Urinary bladder (tissue), 4 donors: ENCODE data around the gene UFD1. TPM values are rescaled to one million over a fixed set of nuclear protein-coding genes. Genes with fewer than 3 reads are reported as not detected.

ENCODE experiments used
- DNase-seq: peaks from one replicate; pipeline ENCODE4 v3.0.0-alpha.2; 2015; ENCODE audit errors: extremely low spot score
- H3K27ac ChIP-seq: one replicate; pipeline ENCODE4 v1.5.1; 2013; ENCODE audit warnings: low read depth, mild to moderate bottlenecking, moderate library complexity
- H3K36me3 ChIP-seq: one replicate; pipeline ENCODE4 v1.6.1; 2013; ENCODE audit warnings: mild to moderate bottlenecking, moderate library complexity; ENCODE audit not compliant: insufficient read depth
- H3K4me1 ChIP-seq: one replicate; pipeline ENCODE4 v1.6.1; 2013; ENCODE audit warnings: mild to moderate bottlenecking, moderate library complexity; ENCODE audit not compliant: insufficient read depth
- H3K4me3 ChIP-seq: one replicate; pipeline ENCODE4 v1.5.1; 2013; ENCODE audit warnings: low read depth, low read length
- WGBS: extraction: QIAGEN DNeasy Blood & Tissue Kit; methylation state at CpG from one replicate; pipeline ENCODE4 v1.1.7; 2013; 5-methylcytosine and 5-hydroxymethylcytosine counted together
- polyA plus RNA-seq: library from polyadenylated mRNA; stranded (reverse); fragments of 200-250 nt; gene quantifications from one replicate; pipeline ENCODE4 v1.2.3, GENCODE V29; 2013
- total RNA-seq: library from RNA; depleted of rRNA; stranded (reverse); fragments of >200 nt; gene quantifications from one replicate; pipeline ENCODE4 v1.2.3, GENCODE V29; 2014
- donor health status: healthy with polysubstance abuse.
- donor health status: healthy.

Gene UFD1
- total and polyA plus RNA-seq, 2 donors, result 32.6 to 69.8 TPM

DNA sequence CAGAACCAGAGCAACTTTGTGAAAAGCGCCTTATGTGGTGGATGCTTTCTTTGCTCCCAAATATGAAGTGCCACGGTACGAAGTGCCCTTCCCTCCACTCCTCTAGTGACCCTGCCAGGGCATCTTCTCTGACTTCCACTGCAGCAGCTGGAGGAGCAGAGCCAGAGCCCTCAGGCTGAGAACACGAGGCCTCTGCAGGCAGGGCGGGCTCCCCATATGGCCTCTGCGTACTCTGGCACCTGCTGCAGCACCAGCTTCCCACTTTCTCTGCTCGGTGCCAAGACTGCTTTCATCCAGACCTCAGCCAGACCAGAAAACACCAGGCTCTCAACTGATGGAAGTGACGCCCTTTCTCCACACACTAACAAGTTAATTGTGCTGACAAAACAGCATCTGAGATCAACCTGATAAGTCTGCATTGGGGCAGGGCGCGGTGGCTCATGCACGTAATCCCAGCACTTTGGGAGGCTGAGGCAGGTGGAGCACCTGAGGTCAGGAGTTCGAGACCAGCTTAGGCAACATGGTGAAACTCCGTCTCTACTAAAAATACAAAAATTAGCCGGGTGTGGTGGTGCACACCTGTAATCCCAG is 12.8 kb downstream of the UFD1 start:
- 92% methylated on average over 14 of the region's 14 CpGs for WGBS
- H3K27ac ChIP-seq, result no peak overlapping the region
- H3K4me1 ChIP-seq, result no peaks in the 10 kb centered on the region
- no peak overlapping the region for H3K4me3 ChIP-seq
- peaks cover 16% of the 10 kb centered on the region for H3K36me3 ChIP-seq
- no peak for DNase-seq

DNA sequence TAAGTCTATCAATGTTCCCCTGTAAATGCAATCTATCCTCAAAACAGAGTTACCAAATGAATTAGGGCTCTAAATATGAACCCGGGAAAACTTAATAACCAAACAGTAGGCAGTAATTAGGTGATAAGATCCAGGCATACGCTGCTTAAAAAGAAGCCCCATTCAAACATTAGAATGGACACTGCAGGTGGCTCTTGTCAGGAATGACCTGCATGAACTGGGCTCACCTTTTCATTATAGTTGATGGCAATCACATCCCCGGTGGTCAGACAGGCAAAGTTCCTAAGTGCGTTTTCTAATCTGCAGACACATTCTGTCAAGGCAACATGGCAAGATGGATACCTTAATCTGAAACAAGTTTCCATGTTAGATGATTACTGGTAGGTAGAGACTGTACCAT is 14.0 kb downstream of the UFD1 start:
- H3K4me1 ChIP-seq, result no peaks in the 10 kb centered on the region
- WGBS, result 89% methylated on average over 4 of the region's 4 CpGs
- peaks cover 16% of the 10 kb centered on the region for H3K36me3 ChIP-seq
- no peak for DNase-seq
- H3K4me3 ChIP-seq, result no peak overlapping the region
- no peak overlapping the region for H3K27ac ChIP-seq

DNA sequence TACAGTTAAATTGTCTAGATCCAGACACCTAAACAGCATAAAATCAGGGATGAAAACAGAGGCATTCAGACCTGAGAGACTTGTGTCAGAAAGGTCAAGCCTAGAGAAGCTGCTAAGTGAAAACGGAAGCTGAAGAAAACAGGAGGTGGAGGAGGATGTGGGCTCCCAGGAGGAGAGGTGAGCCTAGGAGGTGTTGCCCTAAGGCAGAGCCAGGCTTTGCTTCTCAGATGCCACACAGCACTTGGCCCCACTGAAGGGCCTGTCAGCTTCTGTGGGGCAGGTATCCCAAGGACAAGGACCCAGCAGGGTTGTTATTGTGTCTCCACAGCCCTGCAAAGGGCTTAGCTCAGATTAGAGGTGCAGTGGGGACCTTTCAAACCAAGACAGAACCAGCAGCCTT is 14.4 kb downstream of the UFD1 start:
- H3K27ac ChIP-seq, result no peak overlapping the region
- no peaks in the 10 kb centered on the region for H3K4me1 ChIP-seq
- 71% methylated on average over 1 of the region's 1 CpG for WGBS
- H3K4me3 ChIP-seq, result no peak overlapping the region
- peaks cover 12% of the 10 kb centered on the region for H3K36me3 ChIP-seq
- DNase-seq, result no peak

DNA sequence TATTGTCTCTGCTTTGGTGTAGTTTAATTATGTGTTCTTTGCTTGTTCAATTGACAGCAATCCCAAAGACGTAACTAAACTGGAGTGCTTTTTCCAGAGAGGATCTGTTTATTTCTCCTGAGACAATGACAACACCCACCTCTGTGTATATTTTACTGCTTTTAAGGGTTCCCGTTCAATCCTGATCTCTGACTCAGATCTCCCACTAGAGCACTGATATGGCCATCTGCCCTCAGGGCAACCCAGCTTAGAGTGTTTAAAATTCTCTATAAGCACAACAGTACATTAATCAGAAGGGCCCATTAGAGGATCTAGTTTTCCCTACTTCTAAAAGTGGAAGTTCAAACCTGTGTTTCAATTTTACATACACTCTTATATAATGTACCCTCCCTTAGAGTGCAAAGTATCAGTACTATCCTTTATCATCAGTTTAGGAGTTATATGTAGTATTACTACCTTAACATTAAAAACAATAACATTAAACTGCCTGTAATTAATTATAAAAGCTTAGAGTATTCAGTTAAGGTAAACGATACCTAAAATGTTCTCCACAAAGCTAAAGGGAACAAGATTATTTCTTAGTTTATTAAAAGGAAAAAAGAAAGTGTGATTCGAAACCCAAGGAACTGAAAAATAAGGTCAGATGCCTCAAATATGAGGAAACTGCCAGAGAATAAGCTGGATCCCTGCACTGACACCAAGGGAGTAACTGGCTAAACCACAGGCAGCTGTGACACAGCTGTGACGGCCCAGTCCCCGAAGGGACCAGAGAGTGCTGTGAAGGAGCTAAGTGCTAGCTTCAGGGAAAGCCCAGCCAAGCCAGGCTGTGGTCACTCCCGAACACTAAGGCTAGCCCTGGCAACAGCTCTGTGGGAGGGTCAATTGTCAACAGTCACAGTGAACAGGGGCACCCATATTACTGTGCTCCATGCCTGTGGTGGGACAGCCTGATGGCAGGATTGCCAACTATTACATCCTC is 15.2 kb downstream of the UFD1 start:
- 77% methylated on average over 7 of the region's 7 CpGs for WGBS
- Histone ChIP-seq H3K4me3 (no peak overlapping the region), H3K27ac (no peak overlapping the region), H3K36me3 (peaks cover 7% of the 10 kb centered on the region), H3K4me1 (no peaks in the 10 kb centered on the region)
- no peak for DNase-seq

DNA sequence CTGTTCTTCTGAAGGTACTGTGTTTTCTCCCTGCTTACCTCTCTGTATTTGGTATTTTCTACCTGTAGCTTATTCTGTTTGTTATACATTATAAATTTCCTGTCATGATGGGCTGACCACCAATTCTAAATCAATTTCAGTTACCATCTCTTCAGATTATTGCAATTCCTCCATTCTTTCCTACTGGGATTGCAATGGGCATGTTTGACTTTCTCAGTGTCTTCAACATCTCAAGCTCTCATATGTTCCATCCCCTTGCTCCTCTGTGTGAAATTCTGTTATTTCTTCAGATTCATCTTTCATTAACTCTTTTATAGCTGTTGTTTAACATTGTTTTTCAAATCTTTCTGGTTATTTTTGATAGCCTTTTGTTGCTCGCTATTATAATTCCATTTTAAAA is 16.0 kb downstream of the UFD1 start:
- Histone ChIP-seq H3K36me3 (peaks cover 7% of the 10 kb centered on the region), H3K4me3 (no peak overlapping the region), H3K4me1 (no peaks in the 10 kb centered on the region), H3K27ac (no peak overlapping the region)
- 95% methylated on average over 1 of the region's 1 CpG for WGBS
- DNase-seq, result no peak

DNA sequence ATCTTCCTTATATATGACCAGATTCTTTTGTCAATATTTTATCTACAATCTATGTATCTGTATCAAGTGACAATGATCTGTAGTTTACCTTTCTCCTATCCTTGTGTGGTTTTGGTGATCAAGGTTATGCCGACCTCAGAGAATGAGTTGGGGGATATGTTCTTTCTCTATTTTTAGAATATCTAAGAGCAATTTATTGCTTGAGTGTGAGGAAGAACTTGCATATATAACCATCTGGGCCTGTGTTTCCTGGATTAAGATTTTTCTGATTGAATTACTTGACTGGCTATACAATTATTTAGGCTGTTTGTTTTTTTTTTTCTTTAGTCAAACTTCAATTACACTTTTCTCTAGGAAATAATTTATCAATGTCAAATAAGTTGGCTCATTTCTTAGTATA is 17.5 kb downstream of the UFD1 start:
- H3K4me3 ChIP-seq, result no peak overlapping the region
- 86% methylated on average over 1 of the region's 1 CpG for WGBS
- H3K36me3 ChIP-seq, result peaks cover 3% of the 10 kb centered on the region
- no peak for DNase-seq
- no peak overlapping the region for H3K27ac ChIP-seq
- H3K4me1 ChIP-seq, result no peaks in the 10 kb centered on the region

DNA sequence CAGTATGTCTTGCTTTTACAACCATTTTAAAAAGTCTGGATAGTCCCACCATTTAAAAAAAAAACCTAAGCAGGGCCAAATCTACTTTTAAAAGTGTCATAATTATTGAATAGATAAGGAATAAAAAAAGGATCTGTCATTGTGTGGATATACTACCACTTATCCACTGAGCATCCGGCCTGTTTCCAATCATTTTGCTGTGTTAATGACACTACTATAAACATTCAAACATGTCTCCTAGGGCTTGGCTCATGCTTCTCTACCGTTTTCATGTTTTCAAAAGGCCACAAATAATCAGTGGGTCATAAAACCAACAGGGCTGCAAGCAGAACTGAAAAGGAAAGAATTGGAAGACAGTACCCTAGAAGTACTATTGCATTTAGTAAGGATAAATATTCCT is 19.0 kb downstream of the UFD1 start:
- Histone ChIP-seq H3K4me3 (no peak overlapping the region), H3K27ac (no peak overlapping the region), H3K36me3 (peaks cover 3% of the 10 kb centered on the region), H3K4me1 (no peaks in the 10 kb centered on the region)
- DNase-seq, result no peak
- 51% methylated on average over 2 of the region's 2 CpGs for WGBS

DNA sequence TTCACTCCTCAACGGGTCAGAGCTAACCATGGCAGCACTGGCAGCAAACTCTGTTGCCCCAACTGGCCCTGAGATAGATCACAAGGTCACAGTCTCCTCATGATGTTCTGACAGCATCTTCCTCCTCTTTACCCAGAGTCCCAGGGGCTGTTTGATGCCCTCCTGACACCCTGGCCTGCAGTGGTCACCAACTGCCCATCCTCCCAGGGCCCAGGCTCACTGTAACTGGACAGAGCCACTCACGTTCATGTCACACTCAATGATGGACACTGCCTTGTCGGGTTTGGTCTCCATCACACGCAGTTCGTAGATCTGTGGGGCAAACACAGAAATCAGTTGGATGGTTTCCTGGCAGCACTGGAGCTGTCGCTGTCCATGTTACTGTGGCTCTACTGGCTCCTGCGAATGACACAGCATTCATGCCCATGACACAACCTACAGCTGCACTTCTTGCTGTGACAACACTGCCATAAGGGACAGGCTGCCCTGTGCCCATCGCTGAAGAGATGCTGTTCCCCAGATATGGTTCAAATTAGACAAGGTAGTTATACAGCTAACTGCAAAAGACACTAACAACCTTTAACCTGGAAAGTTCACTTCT is 21.1 kb downstream of the UFD1 start:
- no peak overlapping the region for H3K27ac ChIP-seq
- 95% methylated on average over 8 of the region's 8 CpGs for WGBS
- peaks cover 3% of the 10 kb centered on the region for H3K36me3 ChIP-seq
- no peaks in the 10 kb centered on the region for H3K4me1 ChIP-seq
- H3K4me3 ChIP-seq, result no peak overlapping the region
- DNase-seq, result no peak

DNA sequence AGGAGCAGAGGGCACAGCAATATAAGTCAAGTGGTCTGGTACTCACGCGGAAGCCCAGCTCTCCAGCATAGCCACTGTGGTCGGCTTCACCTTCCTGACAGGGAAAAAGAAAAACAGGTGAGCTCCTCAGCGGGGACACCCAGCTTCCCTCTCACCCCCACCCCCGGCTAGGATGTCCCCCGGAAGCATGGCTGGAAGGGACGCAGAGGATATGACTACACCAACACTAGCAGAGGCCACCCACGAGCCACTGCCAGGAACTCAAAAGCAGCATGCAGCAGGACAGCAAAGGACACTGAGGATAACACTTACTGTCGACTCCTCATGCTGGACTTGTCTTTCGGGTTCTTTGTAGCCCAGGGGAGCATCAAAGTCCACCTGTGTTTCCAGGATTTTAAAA is 22.5 kb downstream of the UFD1 start:
- no peak overlapping the region for H3K4me3 ChIP-seq
- WGBS, result 93% methylated on average over 10 of the region's 10 CpGs
- peaks cover 3% of the 10 kb centered on the region for H3K36me3 ChIP-seq
- no peak for DNase-seq
- H3K27ac ChIP-seq, result no peak overlapping the region
- H3K4me1 ChIP-seq, result no peaks in the 10 kb centered on the region

DNA sequence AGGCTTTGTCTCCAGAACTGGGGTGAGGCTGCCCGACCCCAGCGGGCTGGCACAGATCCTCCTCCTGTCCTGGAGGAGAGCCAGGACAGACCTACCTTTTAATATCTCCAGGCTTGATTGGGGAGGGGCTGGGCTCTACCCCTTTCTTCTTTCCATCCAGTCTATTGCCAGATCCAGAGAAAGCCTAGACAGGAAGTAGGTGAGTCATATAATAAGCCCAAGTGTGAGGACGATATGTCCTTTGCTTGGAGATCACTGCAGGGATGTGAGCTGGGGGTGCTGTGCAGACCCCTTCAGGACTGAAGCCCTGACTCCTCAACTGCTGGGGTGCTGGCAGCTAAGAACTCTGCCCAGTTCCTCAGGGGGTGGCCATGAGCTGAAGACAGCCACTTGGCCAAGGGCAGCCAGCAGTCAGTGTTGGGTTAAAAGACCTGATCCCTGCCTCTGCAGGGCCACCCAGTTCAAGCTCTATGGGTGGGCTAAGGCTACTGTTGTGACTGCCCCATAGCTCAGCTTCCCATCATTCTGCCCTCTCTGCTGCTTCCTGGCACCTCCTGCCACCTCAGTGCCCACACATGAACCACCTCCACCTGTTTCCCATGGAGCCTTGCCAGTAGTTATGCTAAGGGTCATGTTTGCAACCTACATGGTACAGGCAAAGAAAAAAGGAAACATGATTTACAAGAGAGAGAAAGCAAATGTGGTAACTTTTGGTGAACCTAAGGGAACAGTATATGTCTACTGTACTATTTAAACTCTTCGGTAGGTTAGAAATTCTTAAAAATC is 23.2 kb downstream of the UFD1 start:
- Histone ChIP-seq H3K27ac (no peak overlapping the region), H3K4me1 (no peaks in the 10 kb centered on the region), H3K36me3 (peaks cover 3% of the 10 kb centered on the region), H3K4me3 (no peak overlapping the region)
- DNase-seq, result no peak
- 85% methylated on average over 4 of the region's 4 CpGs for WGBS

DNA sequence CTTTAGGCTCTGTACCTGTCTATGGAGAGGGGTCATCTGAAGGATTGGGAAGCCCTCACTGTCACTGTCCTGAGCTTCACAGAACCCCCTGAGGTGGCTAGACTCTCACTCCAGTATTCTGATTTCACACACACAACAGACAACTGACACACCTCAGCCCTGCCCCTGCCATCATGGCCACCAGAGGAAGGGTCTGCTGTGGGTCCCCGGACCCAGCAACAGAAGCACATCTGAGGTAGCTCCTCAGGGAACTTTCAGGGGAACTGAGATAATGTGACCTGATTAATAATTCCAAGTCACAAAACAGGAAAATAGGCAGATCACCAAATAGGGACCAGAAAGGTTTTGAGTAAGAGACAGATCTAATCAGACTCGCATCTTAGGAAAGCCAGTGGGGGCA is 24.0 kb downstream of the UFD1 start:
- H3K4me3 ChIP-seq, result no peak overlapping the region
- no peaks in the 10 kb centered on the region for H3K4me1 ChIP-seq
- H3K27ac ChIP-seq, result no peak overlapping the region
- no peak for DNase-seq
- peaks cover 3% of the 10 kb centered on the region for H3K36me3 ChIP-seq
- 96% methylated on average over 2 of the region's 2 CpGs for WGBS

DNA sequence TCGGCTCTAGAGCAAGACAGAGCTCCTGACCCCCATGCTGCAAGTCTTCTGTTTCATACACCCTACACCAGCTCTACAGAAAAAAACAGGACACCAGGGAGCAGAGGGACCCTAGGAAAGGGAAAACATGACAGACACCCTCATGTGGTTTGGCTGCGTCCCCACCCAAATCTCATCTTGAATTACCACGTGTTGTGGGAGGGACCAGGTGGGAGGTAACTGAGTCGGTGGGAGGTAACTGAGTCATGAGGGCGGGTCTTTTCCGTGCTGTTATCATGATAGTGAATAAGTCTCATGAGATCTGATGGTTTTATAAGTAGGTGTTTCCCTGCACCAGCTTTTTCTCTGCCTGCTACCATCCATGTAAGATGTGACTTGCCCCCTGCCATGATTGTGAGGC is 24.8 kb downstream of the UFD1 start:
- DNase-seq, result no peak
- H3K4me1 ChIP-seq, result no peaks in the 10 kb centered on the region
- H3K27ac ChIP-seq, result no peak overlapping the region
- H3K36me3 ChIP-seq, result peaks cover 3% of the 10 kb centered on the region
- 79% methylated on average over 6 of the region's 6 CpGs for WGBS
- H3K4me3 ChIP-seq, result no peak overlapping the region

DNA sequence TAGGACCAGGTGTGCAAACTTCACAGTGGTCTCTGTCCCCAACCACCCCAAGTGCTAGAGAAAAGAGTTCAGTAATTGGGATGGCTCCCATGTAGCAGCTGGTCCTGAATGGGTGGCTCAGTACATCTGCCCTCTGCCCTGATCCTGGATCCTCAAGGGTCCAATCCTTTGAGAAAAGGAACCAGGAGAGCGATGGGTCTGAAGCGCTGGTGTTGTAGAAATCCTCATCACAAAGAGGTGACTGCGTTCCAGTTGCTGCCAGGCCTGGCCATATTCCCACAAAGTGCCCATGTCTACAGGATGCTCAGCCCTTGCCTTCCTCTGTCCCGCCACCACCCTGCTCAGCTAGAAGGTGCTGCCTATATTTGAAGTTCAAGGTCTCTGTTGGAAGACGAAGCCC is 25.3 kb downstream of the UFD1 start:
- no peak overlapping the region for H3K4me3 ChIP-seq
- no peaks in the 10 kb centered on the region for H3K4me1 ChIP-seq
- WGBS, result 97% methylated on average over 5 of the region's 5 CpGs
- peaks cover 3% of the 10 kb centered on the region for H3K36me3 ChIP-seq
- no peak overlapping the region for H3K27ac ChIP-seq
- no peak for DNase-seq
